ENCODE measurements around the gene MTMR4. TPM values are rescaled to one million over a fixed set of nuclear protein-coding genes. Genes with fewer than 3 reads are reported as not detected.
"Not testable (repeated sequence)": the region's sequence is repeated elsewhere in the genome, so short reads cannot be mapped to it uniquely, and the experiment has no call there.

The MTMR4 gene
- total and polyA plus RNA-seq, 2 experiments from 2014 or later = 11.1 to 42.2 TPM

DNA sequence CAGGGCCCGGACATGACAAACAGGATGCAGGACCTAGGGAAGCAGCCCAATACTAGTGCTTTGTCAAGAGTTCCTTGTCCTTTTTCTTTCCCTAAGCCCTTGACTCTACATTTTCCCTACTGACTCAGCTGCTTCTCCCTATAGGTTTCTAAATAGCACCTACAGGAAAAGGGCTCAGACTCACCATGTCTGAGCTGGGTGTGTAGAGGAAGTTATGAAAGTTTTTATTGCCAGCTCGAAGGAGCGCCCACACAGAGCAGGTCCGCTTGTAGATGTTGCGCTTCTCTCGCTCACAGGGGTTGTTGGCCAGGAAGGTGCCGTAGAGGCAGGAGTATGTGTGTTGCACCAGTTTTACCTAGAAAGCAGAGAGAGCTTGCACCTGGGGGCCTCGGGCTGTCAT, 10.6 kb downstream of the MTMR4 start:
- no peak overlapping the region for H3K4me3 Mint-ChIP-seq
- ATAC-seq = no peak
- no peaks in the 10 kb centered on the region for H3K4me1 ChIP-seq (ENCODE audit: insufficient read depth)
- no peaks in the 10 kb centered on the region for H3K27me3 Mint-ChIP-seq (ENCODE audit: insufficient read depth, low read depth, poor library complexity)
- peaks cover 80% of the 10 kb centered on the region for H3K36me3 Mint-ChIP-seq (ENCODE audit: low read depth)
- no peak overlapping the region for H3K27ac Mint-ChIP-seq
- H3F3A ChIP-seq (replicated peaks; ENCODE audit: low read depth) = no peaks in the 10 kb centered on the region
- no peak for DNase-seq (ENCODE audit: low spot score)
- H3K36me3 ChIP-seq (ENCODE audit: insufficient read depth) = peaks cover 55% of the 10 kb centered on the region
- H3K9me2 ChIP-seq (ENCODE audit: insufficient read depth) = no peaks in the 10 kb centered on the region
- H4K20me1 ChIP-seq (replicated peaks; ENCODE audit: insufficient read depth) = no peaks in the 10 kb centered on the region; the same call in 1 of the 2 replicates
- no peaks in the 10 kb centered on the region for H3K9me3 Mint-ChIP-seq
- H3K4me1 Mint-ChIP-seq = no peaks in the 10 kb centered on the region
- H3K4me2 ChIP-seq = no peak overlapping the region
- H3K79me2 ChIP-seq (replicated peaks; ENCODE audit: insufficient read depth) = no peaks in the 10 kb centered on the region
- H3K27me3 ChIP-seq (ENCODE audit: insufficient read depth) = no peaks in the 10 kb centered on the region
- no peak overlapping the region for H2AFZ ChIP-seq
- no peak overlapping the region for H3K4me3 ChIP-seq
- no peak overlapping the region for H3K27ac ChIP-seq (ENCODE audit: low read depth)
- no peak for TF ChIP-seq JUNB (IDR thresholded peaks at IDR 0.05; ENCODE audit: unreplicated experiment)
- no peak for TF ChIP-seq ZNF114 (CRISPR knock-in tag; IDR thresholded peaks at IDR 0.05)
- no peak for TF ChIP-seq CREB1 (CRISPR knock-in tag; IDR thresholded peaks at IDR 0.05; ENCODE audit: low read depth)
- no peak for TF ChIP-seq EZH2phosphoT487 (IDR thresholded peaks at IDR 0.05; ENCODE audit: unreplicated experiment)
- TF ChIP-seq POLR2AphosphoS5 (IDR thresholded peaks at IDR 0.05; ENCODE audit: low read depth) = no peak

DNA sequence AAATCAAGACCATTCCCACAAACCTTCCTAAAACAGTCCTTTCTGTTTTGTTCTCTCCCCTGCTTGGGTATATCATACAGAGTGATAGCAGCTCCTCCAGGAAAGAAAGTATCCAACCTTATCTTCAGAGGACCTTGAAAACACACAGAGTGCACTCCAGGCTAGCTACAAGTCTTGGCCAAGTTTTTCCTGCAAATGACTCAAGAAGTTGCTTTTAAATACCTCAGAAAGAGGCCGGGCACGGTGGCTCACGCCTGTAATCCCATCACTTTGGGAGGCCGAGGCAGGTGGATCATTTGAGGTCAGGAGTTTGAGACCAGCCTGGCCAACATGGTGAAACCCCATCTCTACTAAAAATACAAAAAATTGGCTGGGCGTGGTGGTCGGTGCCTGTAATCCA, 11.3 kb downstream of the MTMR4 start:
- H2AFZ ChIP-seq; H3K4me2 ChIP-seq; H3K27ac Mint-ChIP-seq; H3K4me1 Mint-ChIP-seq; DNase-seq (ENCODE audit: low spot score); H3K4me3 ChIP-seq; H3K79me2 ChIP-seq (replicated peaks; ENCODE audit: insufficient read depth); H3K27me3 Mint-ChIP-seq (ENCODE audit: insufficient read depth, low read depth, poor library complexity); H3K27ac ChIP-seq (ENCODE audit: low read depth); H3K4me1 ChIP-seq (ENCODE audit: insufficient read depth); H3K9me2 ChIP-seq (ENCODE audit: insufficient read depth); H3F3A ChIP-seq (replicated peaks; ENCODE audit: low read depth); H3K4me3 Mint-ChIP-seq; H4K20me1 ChIP-seq (replicated peaks; ENCODE audit: insufficient read depth); ATAC-seq; H3K27me3 ChIP-seq (ENCODE audit: insufficient read depth); H3K9me3 Mint-ChIP-seq: not testable (repeated sequence)
- H3K36me3 Mint-ChIP-seq (ENCODE audit: low read depth) = peaks cover 78% of the 10 kb centered on the region
- H3K36me3 ChIP-seq (ENCODE audit: insufficient read depth) = peaks cover 48% of the 10 kb centered on the region

DNA sequence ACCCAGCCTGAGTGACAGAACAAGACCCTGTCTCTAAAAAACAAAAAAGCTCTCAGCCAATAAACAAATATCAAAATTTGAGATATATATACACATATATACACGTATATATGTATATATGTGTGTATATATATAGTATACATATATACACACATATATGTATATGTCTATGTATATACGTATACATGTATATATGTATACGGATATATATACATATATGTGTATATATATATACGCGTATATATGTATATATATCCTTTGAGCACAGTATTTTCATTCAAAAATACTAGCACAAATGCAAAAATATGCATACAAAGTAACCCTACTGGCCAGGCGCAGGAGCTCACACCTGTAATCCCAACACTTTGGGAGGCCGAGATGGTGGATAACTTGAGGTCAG, 13.0 kb downstream of the MTMR4 start:
- no peak overlapping the region for H3K27ac ChIP-seq (ENCODE audit: low read depth)
- no peaks in the 10 kb centered on the region for H3K27me3 ChIP-seq (ENCODE audit: insufficient read depth)
- Mint-ChIP-seq H3K4me3 (no peak overlapping the region), H3K27me3 (ENCODE audit: insufficient read depth, low read depth, poor library complexity) (no peaks in the 10 kb centered on the region), H3K9me3 (no peaks in the 10 kb centered on the region), H3K27ac (no peak overlapping the region), H3K36me3 (ENCODE audit: low read depth) (peaks cover 72% of the 10 kb centered on the region), H3K4me1 (no peaks in the 10 kb centered on the region)
- H3K4me2 ChIP-seq = no peak overlapping the region
- no peaks in the 10 kb centered on the region for H3F3A ChIP-seq (replicated peaks; ENCODE audit: low read depth)
- H3K9me2 ChIP-seq (ENCODE audit: insufficient read depth) = no peaks in the 10 kb centered on the region
- H2AFZ ChIP-seq = no peak overlapping the region
- TF ChIP-seq ZNF114 (CRISPR knock-in tag; IDR thresholded peaks at IDR 0.05) = no peak
- no peak for TF ChIP-seq JUNB (IDR thresholded peaks at IDR 0.05; ENCODE audit: unreplicated experiment)
- TF ChIP-seq POLR2AphosphoS5 (IDR thresholded peaks at IDR 0.05; ENCODE audit: low read depth) = no peak
- peaks cover 5% of the 10 kb centered on the region; the same call in 1 of the 2 replicates for H4K20me1 ChIP-seq (replicated peaks; ENCODE audit: insufficient read depth)
- H3K4me3 ChIP-seq = no peak overlapping the region
- DNase-seq (ENCODE audit: low spot score) = no peak
- peaks cover 39% of the 10 kb centered on the region for H3K36me3 ChIP-seq (ENCODE audit: insufficient read depth)
- H3K79me2 ChIP-seq (replicated peaks; ENCODE audit: insufficient read depth) = no peaks in the 10 kb centered on the region
- H3K4me1 ChIP-seq (ENCODE audit: insufficient read depth) = no peaks in the 10 kb centered on the region
- ATAC-seq = no peak

DNA sequence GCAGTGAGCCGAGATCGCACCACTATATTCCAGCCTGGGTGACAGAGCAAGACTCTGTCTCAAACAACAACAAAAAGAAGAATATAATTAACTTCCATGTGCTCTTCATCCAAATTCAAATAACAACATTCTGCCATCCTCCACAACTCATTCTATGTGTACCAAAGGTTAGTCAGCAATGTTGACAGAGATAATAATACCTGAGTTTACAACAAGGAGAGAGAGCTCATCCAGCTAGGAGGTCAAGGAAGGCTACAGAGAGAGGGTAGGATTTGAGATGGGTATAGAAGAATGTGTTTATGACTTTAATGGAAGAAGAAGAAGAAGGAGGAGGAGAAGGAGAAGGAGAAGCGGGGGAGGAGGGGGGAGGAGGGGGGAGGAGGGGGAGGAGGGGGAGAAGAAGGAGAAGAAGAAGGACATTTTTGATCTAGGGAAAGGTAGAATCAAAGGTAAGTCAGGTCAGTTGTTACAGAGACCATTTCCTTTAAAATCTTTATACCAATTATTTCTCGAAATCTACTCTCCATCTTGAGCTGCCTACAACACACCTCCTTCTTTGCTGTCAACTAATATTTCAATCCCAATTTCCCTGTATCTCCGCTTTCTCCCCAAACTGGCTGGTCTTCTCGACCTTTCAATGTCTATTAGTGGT, 16.1 kb downstream of the MTMR4 start:
- Mint-ChIP-seq H3K9me3 (no peaks in the 10 kb centered on the region), H3K4me1 (no peaks in the 10 kb centered on the region), H3K27me3 (ENCODE audit: insufficient read depth, low read depth, poor library complexity) (no peaks in the 10 kb centered on the region), H3K36me3 (ENCODE audit: low read depth) (peaks cover 72% of the 10 kb centered on the region), H3K4me3 (no peak overlapping the region), H3K27ac (no peak overlapping the region)
- no peaks in the 10 kb centered on the region for H3K27me3 ChIP-seq (ENCODE audit: insufficient read depth)
- peaks cover 46% of the 10 kb centered on the region for H3K36me3 ChIP-seq (ENCODE audit: insufficient read depth)
- H3K4me3 ChIP-seq = no peak overlapping the region
- no peaks in the 10 kb centered on the region for H3K9me2 ChIP-seq (ENCODE audit: insufficient read depth)
- H3K4me1 ChIP-seq (ENCODE audit: insufficient read depth) = no peaks in the 10 kb centered on the region
- DNase-seq (ENCODE audit: low spot score) = no peak
- no peak for ATAC-seq
- H3K79me2 ChIP-seq (replicated peaks; ENCODE audit: insufficient read depth) = no peaks in the 10 kb centered on the region
- no peak overlapping the region for H3K27ac ChIP-seq (ENCODE audit: low read depth)
- H3K4me2 ChIP-seq = no peak overlapping the region
- no peaks in the 10 kb centered on the region for H3F3A ChIP-seq (replicated peaks; ENCODE audit: low read depth)
- peaks cover 9% of the 10 kb centered on the region for H4K20me1 ChIP-seq (replicated peaks; ENCODE audit: insufficient read depth)
- H2AFZ ChIP-seq = no peak overlapping the region
- TF ChIP-seq, protein P1, sequence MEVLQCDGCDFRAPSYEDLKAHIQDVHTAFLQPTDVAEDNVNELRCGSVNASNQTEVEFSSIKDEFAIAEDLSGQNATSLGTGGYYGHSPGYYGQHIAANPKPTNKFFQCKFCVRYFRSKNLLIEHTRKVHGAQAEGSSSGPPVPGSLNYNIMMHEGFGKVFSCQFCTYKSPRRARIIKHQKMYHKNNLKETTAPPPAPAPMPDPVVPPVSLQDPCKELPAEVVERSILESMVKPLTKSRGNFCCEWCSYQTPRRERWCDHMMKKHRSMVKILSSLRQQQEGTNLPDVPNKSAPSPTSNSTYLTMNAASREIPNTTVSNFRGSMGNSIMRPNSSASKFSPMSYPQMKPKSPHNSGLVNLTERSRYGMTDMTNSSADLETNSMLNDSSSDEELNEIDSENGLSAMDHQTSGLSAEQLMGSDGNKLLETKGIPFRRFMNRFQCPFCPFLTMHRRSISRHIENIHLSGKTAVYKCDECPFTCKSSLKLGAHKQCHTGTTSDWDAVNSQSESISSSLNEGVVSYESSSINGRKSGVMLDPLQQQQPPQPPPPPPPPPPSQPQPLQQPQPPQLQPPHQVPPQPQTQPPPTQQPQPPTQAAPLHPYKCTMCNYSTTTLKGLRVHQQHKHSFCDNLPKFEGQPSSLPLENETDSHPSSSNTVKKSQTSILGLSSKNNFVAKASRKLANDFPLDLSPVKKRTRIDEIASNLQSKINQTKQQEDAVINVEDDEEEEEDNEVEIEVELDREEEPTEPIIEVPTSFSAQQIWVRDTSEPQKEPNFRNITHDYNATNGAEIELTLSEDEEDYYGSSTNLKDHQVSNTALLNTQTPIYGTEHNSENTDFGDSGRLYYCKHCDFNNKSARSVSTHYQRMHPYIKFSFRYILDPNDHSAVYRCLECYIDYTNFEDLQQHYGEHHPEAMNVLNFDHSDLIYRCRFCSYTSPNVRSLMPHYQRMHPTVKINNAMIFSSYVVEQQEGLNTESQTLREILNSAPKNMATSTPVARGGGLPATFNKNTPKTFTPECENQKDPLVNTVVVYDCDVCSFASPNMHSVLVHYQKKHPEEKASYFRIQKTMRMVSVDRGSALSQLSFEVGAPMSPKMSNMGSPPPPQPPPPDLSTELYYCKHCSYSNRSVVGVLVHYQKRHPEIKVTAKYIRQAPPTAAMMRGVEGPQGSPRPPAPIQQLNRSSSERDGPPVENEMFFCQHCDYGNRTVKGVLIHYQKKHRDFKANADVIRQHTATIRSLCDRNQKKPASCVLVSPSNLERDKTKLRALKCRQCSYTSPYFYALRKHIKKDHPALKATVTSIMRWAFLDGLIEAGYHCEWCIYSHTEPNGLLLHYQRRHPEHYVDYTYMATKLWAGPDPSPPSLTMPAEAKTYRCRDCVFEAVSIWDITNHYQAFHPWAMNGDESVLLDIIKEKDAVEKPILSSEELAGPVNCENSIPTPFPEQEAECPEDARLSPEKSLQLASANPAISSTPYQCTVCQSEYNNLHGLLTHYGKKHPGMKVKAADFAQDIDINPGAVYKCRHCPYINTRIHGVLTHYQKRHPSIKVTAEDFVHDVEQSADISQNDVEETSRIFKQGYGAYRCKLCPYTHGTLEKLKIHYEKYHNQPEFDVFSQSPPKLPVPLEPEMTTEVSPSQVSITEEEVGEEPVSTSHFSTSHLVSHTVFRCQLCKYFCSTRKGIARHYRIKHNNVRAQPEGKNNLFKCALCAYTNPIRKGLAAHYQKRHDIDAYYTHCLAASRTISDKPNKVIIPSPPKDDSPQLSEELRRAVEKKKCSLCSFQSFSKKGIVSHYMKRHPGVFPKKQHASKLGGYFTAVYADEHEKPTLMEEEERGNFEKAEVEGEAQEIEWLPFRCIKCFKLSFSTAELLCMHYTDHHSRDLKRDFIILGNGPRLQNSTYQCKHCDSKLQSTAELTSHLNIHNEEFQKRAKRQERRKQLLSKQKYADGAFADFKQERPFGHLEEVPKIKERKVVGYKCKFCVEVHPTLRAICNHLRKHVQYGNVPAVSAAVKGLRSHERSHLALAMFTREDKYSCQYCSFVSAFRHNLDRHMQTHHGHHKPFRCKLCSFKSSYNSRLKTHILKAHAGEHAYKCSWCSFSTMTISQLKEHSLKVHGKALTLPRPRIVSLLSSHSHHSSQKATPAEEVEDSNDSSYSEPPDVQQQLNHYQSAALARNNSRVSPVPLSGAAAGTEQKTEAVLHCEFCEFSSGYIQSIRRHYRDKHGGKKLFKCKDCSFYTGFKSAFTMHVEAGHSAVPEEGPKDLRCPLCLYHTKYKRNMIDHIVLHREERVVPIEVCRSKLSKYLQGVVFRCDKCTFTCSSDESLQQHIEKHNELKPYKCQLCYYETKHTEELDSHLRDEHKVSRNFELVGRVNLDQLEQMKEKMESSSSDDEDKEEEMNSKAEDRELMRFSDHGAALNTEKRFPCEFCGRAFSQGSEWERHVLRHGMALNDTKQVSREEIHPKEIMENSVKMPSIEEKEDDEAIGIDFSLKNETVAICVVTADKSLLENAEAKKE (CRISPR knock-in tag; IDR thresholded peaks at IDR 0.05) = no peak

Data from GM23338 (cell line).